ENCODE measurements around the gene NAALADL2.
"Not testable (repeated sequence)": the region's sequence is repeated elsewhere in the genome, so short reads cannot be mapped to it uniquely, and the experiment has no call there.

NAALADL2 gene

GRCh38 chr3:175580318-175580717 lies 721.2 kb downstream of the NAALADL2 start:
- DNase-seq (ENCODE audit: low read depth in 2 of 2) = no peak

GRCh38 chr3:175585898-175586297 lies 726.8 kb downstream of the NAALADL2 start:
- no peak for DNase-seq (ENCODE audit: low read depth in 2 of 2)

GRCh38 chr3:175590745-175591144 lies 731.6 kb downstream of the NAALADL2 start:
- no peak for DNase-seq (ENCODE audit: low read depth in 2 of 2)

GRCh38 chr3:175591375-175591774 lies 732.2 kb downstream of the NAALADL2 start:
- no peak for DNase-seq (ENCODE audit: low read depth in 2 of 2)

GRCh38 chr3:175593331-175593730 lies 734.2 kb downstream of the NAALADL2 start:
- DNase-seq (ENCODE audit: low read depth in 2 of 2) = no peak

- DNase-seq (ENCODE audit: low read depth in 2 of 2) = no peak
These were observed 739.6 kb downstream of the NAALADL2 start for GRCh38 chr3:175598740-175599139.

GRCh38 chr3:175601521-175601920 lies 742.4 kb downstream of the NAALADL2 start:
- no peak for DNase-seq (ENCODE audit: low read depth in 2 of 2)

- no peak for DNase-seq (ENCODE audit: low read depth in 2 of 2)
These were observed 746.7 kb downstream of the NAALADL2 start for GRCh38 chr3:175605851-175606250.

GRCh38 chr3:175606650-175607318 lies 747.6 kb downstream of the NAALADL2 start:
- no peak for DNase-seq (ENCODE audit: low read depth in 2 of 2)

GRCh38 chr3:175608356-175608755 lies 749.2 kb downstream of the NAALADL2 start:
- DNase-seq (ENCODE audit: low read depth in 2 of 2) = no peak

GRCh38 chr3:175608911-175609310 lies 749.8 kb downstream of the NAALADL2 start:
- DNase-seq (ENCODE audit: low read depth in 2 of 2) = no peak

- no peak for DNase-seq (ENCODE audit: low read depth in 2 of 2)
These were observed 753.5 kb downstream of the NAALADL2 start for GRCh38 chr3:175612487-175613196.

GRCh38 chr3:175614107-175614506 lies 755.0 kb downstream of the NAALADL2 start:
- DNase-seq (ENCODE audit: low read depth in 2 of 2) = not testable (repeated sequence)

GRCh38 chr3:175617247-175617646 lies 758.1 kb downstream of the NAALADL2 start:
- DNase-seq (ENCODE audit: low read depth in 2 of 2) = no peak

GRCh38 chr3:175619369-175619768 lies 760.2 kb downstream of the NAALADL2 start:
- no peak for DNase-seq (ENCODE audit: low read depth in 2 of 2)

- no peak for DNase-seq (ENCODE audit: low read depth in 2 of 2)
These were observed 761.0 kb downstream of the NAALADL2 start for GRCh38 chr3:175620093-175620492.

- no peak for DNase-seq (ENCODE audit: low read depth in 2 of 2)
These were observed 761.4 kb downstream of the NAALADL2 start for GRCh38 chr3:175620532-175620931.

- DNase-seq (ENCODE audit: low read depth in 2 of 2) = no peak
These were observed 781.8 kb downstream of the NAALADL2 start for GRCh38 chr3:175640958-175641357.

GRCh38 chr3:175646865-175647264 lies 787.7 kb downstream of the NAALADL2 start:
- DNase-seq (ENCODE audit: low read depth in 2 of 2) = no peak

GRCh38 chr3:175648899-175649298 lies 789.8 kb downstream of the NAALADL2 start:
- no peak for DNase-seq (ENCODE audit: low read depth in 2 of 2)

GRCh38 chr3:175651716-175652115 lies 792.6 kb downstream of the NAALADL2 start:
- DNase-seq (ENCODE audit: low read depth in 2 of 2) = no peak

GRCh38 chr3:175655351-175655750 lies 796.2 kb downstream of the NAALADL2 start:
- no peak for DNase-seq (ENCODE audit: low read depth in 2 of 2)

GRCh38 chr3:175656461-175656860 lies 797.3 kb downstream of the NAALADL2 start:
- no peak for DNase-seq (ENCODE audit: low read depth in 2 of 2)
